GM18508 (cell line): Measurements from ENCODE around the gene DCC.

Experiments
- ATAC-seq: cut with Tn5 transposase; IDR thresholded peaks from one replicate; pipeline ENCODE4 v1.9.1; 2021; ENCODE audit warnings: moderate number of reproducible peaks; ENCODE audit not compliant: insufficient read depth, unreplicated experiment

The DCC gene

GRCh38 chr18:52970686-52971085, 630.7 kb downstream of the DCC start:
- ATAC-seq: no peak

GRCh38 chr18:52971097-52971496, 631.1 kb downstream of the DCC start:
- no peak for ATAC-seq

GRCh38 chr18:52979892-52980291, 639.9 kb downstream of the DCC start:
- ATAC-seq: no peak

GRCh38 chr18:52991246-52991645, 651.2 kb downstream of the DCC start:
- no peak for ATAC-seq

GRCh38 chr18:52992041-52992440, 652.0 kb downstream of the DCC start:
- no peak for ATAC-seq

- ATAC-seq: no peak
Observed at GRCh38 chr18:52995875-52996274, 655.9 kb downstream of the DCC start.

GRCh38 chr18:52999633-53000032, 659.6 kb downstream of the DCC start:
- no peak for ATAC-seq

- ATAC-seq: no peak
Observed at GRCh38 chr18:53004798-53005197, 664.8 kb downstream of the DCC start.

GRCh38 chr18:53018791-53019190, 678.8 kb downstream of the DCC start:
- ATAC-seq: no peak

GRCh38 chr18:53025247-53025646, 685.2 kb downstream of the DCC start:
- ATAC-seq: no peak

GRCh38 chr18:53028565-53028964, 688.6 kb downstream of the DCC start:
- ATAC-seq: no peak

- ATAC-seq: no peak
Observed at GRCh38 chr18:53033128-53033527, 693.1 kb downstream of the DCC start.

GRCh38 chr18:53038608-53039007, 698.6 kb downstream of the DCC start:
- ATAC-seq: no peak

- ATAC-seq: no peak
Observed at GRCh38 chr18:53040286-53040685, 700.3 kb downstream of the DCC start.

GRCh38 chr18:53056064-53056463, 716.1 kb downstream of the DCC start:
- no peak for ATAC-seq

GRCh38 chr18:53070788-53071187, 730.8 kb downstream of the DCC start:
- no peak for ATAC-seq

- ATAC-seq: no peak
Observed at GRCh38 chr18:53080687-53081086, 740.7 kb downstream of the DCC start.

GRCh38 chr18:53093636-53094035, 753.6 kb downstream of the DCC start:
- ATAC-seq: no peak

- ATAC-seq: no peak
Observed at GRCh38 chr18:53101536-53102105, 761.6 kb downstream of the DCC start.

GRCh38 chr18:53114441-53114840, 774.4 kb downstream of the DCC start:
- no peak for ATAC-seq

GRCh38 chr18:53115876-53116585, 776.0 kb downstream of the DCC start:
- no peak for ATAC-seq

- ATAC-seq: no peak
Observed at GRCh38 chr18:53117851-53118250, 777.9 kb downstream of the DCC start.
